ENCODE results near the gene IGF2BP1.
"Not testable (repeated sequence)": the region's sequence is repeated elsewhere in the genome, so short reads cannot be mapped to it uniquely, and the experiment has no call there.

Gene IGF2BP1

GRCh38 chr17:49024523-49024922 lies 27.3 kb downstream of the IGF2BP1 start:
- Histone ChIP-seq H3K4me1 (ENCODE audit: insufficient read depth, low read length) (peaks cover 41% of the 10 kb centered on the region), H3K27ac (ENCODE audit: low read length) (no peak overlapping the region), H3K9me3 (ENCODE audit: insufficient read depth, low read depth, low read length) (no peaks in the 10 kb centered on the region), H3K36me3 (ENCODE audit: insufficient read depth, low read depth, low read length) (peaks cover 67% of the 10 kb centered on the region), H3K4me3 (ENCODE audit: low read length) (no peak overlapping the region), H3K9ac (ENCODE audit: low read depth, low read length) (no peak overlapping the region), H3K27me3 (ENCODE audit: insufficient read depth, low read length) (no peaks in the 10 kb centered on the region)

GRCh38 chr17:49026447-49026846 lies 29.3 kb downstream of the IGF2BP1 start:
- peaks cover 26% of the 10 kb centered on the region for H3K4me1 ChIP-seq (ENCODE audit: insufficient read depth, low read length)
- H3K4me3 ChIP-seq (ENCODE audit: low read length); H3K27ac ChIP-seq (ENCODE audit: low read length); H3K27me3 ChIP-seq (ENCODE audit: insufficient read depth, low read length); H3K9ac ChIP-seq (ENCODE audit: low read depth, low read length); H3K9me3 ChIP-seq (ENCODE audit: insufficient read depth, low read depth, low read length): not testable (repeated sequence)
- H3K36me3 ChIP-seq (ENCODE audit: insufficient read depth, low read depth, low read length): peaks cover 81% of the 10 kb centered on the region

GRCh38 chr17:49028271-49028670 lies 31.1 kb downstream of the IGF2BP1 start:
- Histone ChIP-seq H3K9ac (ENCODE audit: low read depth, low read length) (no peak overlapping the region), H3K27ac (ENCODE audit: low read length) (no peak overlapping the region), H3K36me3 (ENCODE audit: insufficient read depth, low read depth, low read length) (peaks cover 89% of the 10 kb centered on the region), H3K4me3 (ENCODE audit: low read length) (no peak overlapping the region), H3K9me3 (ENCODE audit: insufficient read depth, low read depth, low read length) (no peaks in the 10 kb centered on the region), H3K4me1 (ENCODE audit: insufficient read depth, low read length) (peaks cover 12% of the 10 kb centered on the region), H3K27me3 (ENCODE audit: insufficient read depth, low read length) (no peaks in the 10 kb centered on the region)

- Histone ChIP-seq H3K27me3 (ENCODE audit: insufficient read depth, low read length) (no peaks in the 10 kb centered on the region), H3K4me1 (ENCODE audit: insufficient read depth, low read length) (no peaks in the 10 kb centered on the region; the same call in 1 of the 2 replicates), H3K9ac (ENCODE audit: low read depth, low read length) (no peak overlapping the region), H3K27ac (ENCODE audit: low read length) (no peak overlapping the region), H3K9me3 (ENCODE audit: insufficient read depth, low read depth, low read length) (no peaks in the 10 kb centered on the region), H3K4me3 (ENCODE audit: low read length) (no peak overlapping the region), H3K36me3 (ENCODE audit: insufficient read depth, low read depth, low read length) (peaks cover 92% of the 10 kb centered on the region)
Measured at GRCh38 chr17:49029801-49030200, 32.6 kb downstream of the IGF2BP1 start.

GRCh38 chr17:49031965-49032928 lies 35.1 kb downstream of the IGF2BP1 start:
- H3K9me3 ChIP-seq (ENCODE audit: insufficient read depth, low read depth, low read length): no peaks in the 10 kb centered on the region
- H3K4me3 ChIP-seq (ENCODE audit: low read length): no peak overlapping the region
- no peaks in the 10 kb centered on the region for H3K27me3 ChIP-seq (ENCODE audit: insufficient read depth, low read length)
- H3K27ac ChIP-seq (ENCODE audit: low read length): no peak overlapping the region
- no peak overlapping the region for H3K9ac ChIP-seq (ENCODE audit: low read depth, low read length)
- peaks cover 86% of the 10 kb centered on the region for H3K36me3 ChIP-seq (ENCODE audit: insufficient read depth, low read depth, low read length)
- peaks cover 4% of the 10 kb centered on the region; the same call in 1 of the 2 replicates for H3K4me1 ChIP-seq (ENCODE audit: insufficient read depth, low read length)

- no peak overlapping the region; the same call in 1 of the 2 replicates for H3K9ac ChIP-seq (ENCODE audit: low read depth, low read length)
Measured at GRCh38 chr17:49035470-49036269, 38.5 kb downstream of the IGF2BP1 start.

GRCh38 chr17:49036270-49036626 lies 39.1 kb downstream of the IGF2BP1 start:
- Histone ChIP-seq H3K4me1 (ENCODE audit: insufficient read depth, low read length) (peaks cover 4% of the 10 kb centered on the region; the same call in 1 of the 2 replicates), H3K27ac (ENCODE audit: low read length) (no peak overlapping the region), H3K9me3 (ENCODE audit: insufficient read depth, low read depth, low read length) (no peaks in the 10 kb centered on the region), H3K9ac (ENCODE audit: low read depth, low read length) (no peak overlapping the region), H3K27me3 (ENCODE audit: insufficient read depth, low read length) (no peaks in the 10 kb centered on the region), H3K36me3 (ENCODE audit: insufficient read depth, low read depth, low read length) (peaks cover 87% of the 10 kb centered on the region), H3K4me3 (ENCODE audit: low read length) (no peak overlapping the region)

More at GRCh38 chr17:49035470-49036269, 38.5 kb downstream of the IGF2BP1 start:
- Histone ChIP-seq H3K36me3 (ENCODE audit: insufficient read depth, low read depth, low read length) (peaks cover 87% of the 10 kb centered on the region), H3K27ac (ENCODE audit: low read length) (no peak overlapping the region), H3K9me3 (ENCODE audit: insufficient read depth, low read depth, low read length) (no peaks in the 10 kb centered on the region), H3K4me3 (ENCODE audit: low read length) (no peak overlapping the region), H3K4me1 (ENCODE audit: insufficient read depth, low read length) (peaks cover 4% of the 10 kb centered on the region; the same call in 1 of the 2 replicates), H3K27me3 (ENCODE audit: insufficient read depth, low read length) (no peaks in the 10 kb centered on the region)

GRCh38 chr17:49038138-49038537 lies 41.0 kb downstream of the IGF2BP1 start:
- Histone ChIP-seq H3K27ac (ENCODE audit: low read length) (no peak overlapping the region), H3K27me3 (ENCODE audit: insufficient read depth, low read length) (no peaks in the 10 kb centered on the region), H3K36me3 (ENCODE audit: insufficient read depth, low read depth, low read length) (peaks cover 90% of the 10 kb centered on the region), H3K9ac (ENCODE audit: low read depth, low read length) (no peak overlapping the region), H3K9me3 (ENCODE audit: insufficient read depth, low read depth, low read length) (no peaks in the 10 kb centered on the region), H3K4me3 (ENCODE audit: low read length) (no peak overlapping the region), H3K4me1 (ENCODE audit: insufficient read depth, low read length) (peaks cover 4% of the 10 kb centered on the region; the same call in 1 of the 2 replicates)

GRCh38 chr17:49038544-49038943 lies 41.4 kb downstream of the IGF2BP1 start:
- Histone ChIP-seq H3K27me3 (ENCODE audit: insufficient read depth, low read length) (no peaks in the 10 kb centered on the region), H3K9me3 (ENCODE audit: insufficient read depth, low read depth, low read length) (no peaks in the 10 kb centered on the region), H3K36me3 (ENCODE audit: insufficient read depth, low read depth, low read length) (peaks cover 91% of the 10 kb centered on the region)

GRCh38 chr17:49039518-49039917 lies 42.3 kb downstream of the IGF2BP1 start:
- not testable (repeated sequence) for H3K4me3 ChIP-seq (ENCODE audit: low read length); H3K9me3 ChIP-seq (ENCODE audit: insufficient read depth, low read depth, low read length); H3K4me1 ChIP-seq (ENCODE audit: insufficient read depth, low read length); H3K27me3 ChIP-seq (ENCODE audit: insufficient read depth, low read length); H3K9ac ChIP-seq (ENCODE audit: low read depth, low read length); H3K27ac ChIP-seq (ENCODE audit: low read length)
- peaks cover 91% of the 10 kb centered on the region for H3K36me3 ChIP-seq (ENCODE audit: insufficient read depth, low read depth, low read length)

More at GRCh38 chr17:49038544-49038943, 41.4 kb downstream of the IGF2BP1 start:
- H3K9ac ChIP-seq (ENCODE audit: low read depth, low read length): no peak overlapping the region
- H3K4me1 ChIP-seq (ENCODE audit: insufficient read depth, low read length): peaks cover 4% of the 10 kb centered on the region; the same call in 1 of the 2 replicates
- no peak overlapping the region for H3K27ac ChIP-seq (ENCODE audit: low read length)
- H3K4me3 ChIP-seq (ENCODE audit: low read length): no peak overlapping the region

- Histone ChIP-seq H3K27ac (ENCODE audit: low read length) (no peak overlapping the region), H3K36me3 (ENCODE audit: insufficient read depth, low read depth, low read length) (peaks cover 98% of the 10 kb centered on the region), H3K27me3 (ENCODE audit: insufficient read depth, low read length) (no peaks in the 10 kb centered on the region), H3K9ac (ENCODE audit: low read depth, low read length) (no peak overlapping the region), H3K9me3 (ENCODE audit: insufficient read depth, low read depth, low read length) (no peaks in the 10 kb centered on the region), H3K4me1 (ENCODE audit: insufficient read depth, low read length) (no peaks in the 10 kb centered on the region), H3K4me3 (ENCODE audit: low read length) (no peak overlapping the region)
Measured at GRCh38 chr17:49041527-49041926, 44.3 kb downstream of the IGF2BP1 start.
